WTC11 (cell line): ENCODE data around the gene MYLK. TPM values are rescaled to one million over a fixed set of nuclear protein-coding genes. Genes with fewer than 3 reads are reported as not detected.

ENCODE experiments used
- ATAC-seq: fragments of 200-7000 bp; cut with Tn5 transposase; 2 replicates; pipeline ENCODE4 v1.10.0; 2021; ENCODE audit warnings: mild to moderate bottlenecking, moderate library complexity
- CTCF ChIA-PET: fragments of 300-600 bp; sonication (Branson Sonifier 250); formaldehyde crosslinking; loops from one replicate; lab custom pipeline; 2021; ENCODE audit warnings: antibody characterized with exemption; lab: Charles Lee
- POLR2A ChIA-PET: fragments of 350-600 bp; sonication (Branson Sonifier 250); formaldehyde crosslinking; loops from one replicate; lab custom pipeline; 2021; ENCODE audit warnings: antibody characterized with exemption; lab: Charles Lee
- DNase-seq: peaks from one replicate; pipeline ENCODE4 v3.0.0; 2021; ENCODE audit warnings: low spot score
- H3K27ac Mint-ChIP-seq: 2 replicates; pipeline ENCODE4 v1.8.0; 2021; ENCODE audit warnings: mixed read lengths
- H3K27me3 Mint-ChIP-seq: 2 replicates; pipeline ENCODE4 v1.8.0; 2021; ENCODE audit warnings: low read depth, mild to moderate bottlenecking, moderate library complexity, mixed read lengths
- H3K36me3 Mint-ChIP-seq: 2 replicates; pipeline ENCODE4 v1.8.0; 2021; ENCODE audit warnings: mixed read lengths
- H3K4me1 Mint-ChIP-seq: 2 replicates; pipeline ENCODE4 v1.8.0; 2022; ENCODE audit warnings: mixed read lengths
- H3K4me3 Mint-ChIP-seq: 2 replicates; pipeline ENCODE4 v1.8.0; 2021; ENCODE audit warnings: mild to moderate bottlenecking, moderate library complexity, mixed read lengths
- H3K9me3 Mint-ChIP-seq: 2 replicates; pipeline ENCODE4 v1.8.0; 2021; ENCODE audit warnings: mixed read lengths
- E2F4 ChIP-seq: sonication (generic); formaldehyde crosslinking; IDR thresholded peaks from 2 replicates; pipeline ENCODE4 v1.8.1; 2022; ENCODE audit warnings: low read depth, mild to moderate bottlenecking, moderate library complexity, missing genetic modification reagents, borderline replicate concordance
- FOXP1 ChIP-seq: sonication (generic); formaldehyde crosslinking; IDR thresholded peaks from 2 replicates; pipeline ENCODE4 v1.8.0; 2022; ENCODE audit warnings: missing genetic modification reagents, mild to moderate bottlenecking, moderate library complexity, borderline replicate concordance
- FOXP4 ChIP-seq: sonication (generic); formaldehyde crosslinking; IDR thresholded peaks from 2 replicates; pipeline ENCODE4 v1.8.0; 2022; ENCODE audit warnings: mild to moderate bottlenecking, missing genetic modification reagents
- GABPB1 ChIP-seq: sonication (generic); formaldehyde crosslinking; IDR thresholded peaks from 2 replicates; pipeline ENCODE4 v1.8.1; 2023; ENCODE audit warnings: mild to moderate bottlenecking, missing genetic modification reagents
- MXD4 ChIP-seq: fragments of 250-450 bp; sonication (Bioruptor Pico); IDR thresholded peaks from 2 replicates; pipeline ENCODE4 v1.8.0; 2021; ENCODE audit warnings: mild to moderate bottlenecking, moderate library complexity, borderline replicate concordance
- NR1H2 ChIP-seq: sonication (generic); formaldehyde crosslinking; IDR thresholded peaks from 2 replicates; pipeline ENCODE4 v1.9.0; 2021; ENCODE audit warnings: mild to moderate bottlenecking, moderate library complexity, missing genetic modification reagents
- NR2C2 ChIP-seq: sonication (generic); formaldehyde crosslinking; IDR thresholded peaks from 2 replicates; pipeline ENCODE4 v1.8.0; 2022; ENCODE audit warnings: mild to moderate bottlenecking, missing genetic modification reagents
- OVOL2 ChIP-seq: fragments of 250-450 bp; sonication (Bioruptor Pico); IDR thresholded peaks from 2 replicates; pipeline ENCODE4 v1.9.0; 2021; ENCODE audit warnings: mild to moderate bottlenecking, borderline replicate concordance
- RELA ChIP-seq: sonication (generic); formaldehyde crosslinking; IDR thresholded peaks from 2 replicates; pipeline ENCODE4 v1.8.1; 2022; ENCODE audit warnings: missing genetic modification reagents, mild to moderate bottlenecking, borderline replicate concordance
- SMAD3 ChIP-seq: sonication (generic); formaldehyde crosslinking; IDR thresholded peaks from 2 replicates; pipeline ENCODE4 v1.8.0; 2022; ENCODE audit warnings: missing genetic modification reagents, mild to moderate bottlenecking, borderline replicate concordance
- SMAD4 ChIP-seq: sonication (generic); formaldehyde crosslinking; IDR thresholded peaks from 2 replicates; pipeline ENCODE4 v1.8.0; 2022; ENCODE audit warnings: mild to moderate bottlenecking, missing genetic modification reagents
- TP53 ChIP-seq: sonication (generic); formaldehyde crosslinking; IDR thresholded peaks from 2 replicates; pipeline ENCODE4 v1.8.1; 2023; ENCODE audit warnings: mild to moderate bottlenecking, missing genetic modification reagents
- USF2 ChIP-seq: sonication (generic); formaldehyde crosslinking; IDR thresholded peaks from 2 replicates; pipeline ENCODE4 v1.8.1; 2023; ENCODE audit warnings: mild to moderate bottlenecking, missing genetic modification reagents, moderate library complexity
- ZBTB21 ChIP-seq: sonication (generic); formaldehyde crosslinking; IDR thresholded peaks from 2 replicates; pipeline ENCODE4 v1.8.1; 2023; ENCODE audit warnings: mild to moderate bottlenecking, missing genetic modification reagents, borderline replicate concordance
- ZNF121 ChIP-seq: sonication (generic); formaldehyde crosslinking; IDR thresholded peaks from 2 replicates; pipeline ENCODE4 v1.8.0; 2023; ENCODE audit warnings: missing genetic modification reagents
- ZNF532 ChIP-seq: fragments of 250-450 bp; sonication (Bioruptor Pico); IDR thresholded peaks from 2 replicates; pipeline ENCODE4 v1.9.0; 2021; ENCODE audit warnings: mild to moderate bottlenecking, borderline replicate concordance
- ZSCAN18 ChIP-seq: fragments of 250-450 bp; sonication (Bioruptor Pico); IDR thresholded peaks from 2 replicates; pipeline ENCODE4 v2.1.2; 2022; ENCODE audit warnings: mild to moderate bottlenecking, moderate library complexity
- total RNA-seq: library from RNA; stranded (reverse); gene quantifications from 3 replicates; pipeline ENCODE4 v1.2.3, GENCODE V29; 2021

Gene MYLK
- total RNA-seq, 1 experiment from 2014 or later: 10.4 TPM

- TF ChIP-seq ZNF532 (CRISPR knock-in tag) (no peak), OVOL2 (CRISPR knock-in tag) (no peak)
Measured at GRCh38 chr3:123696808-123697207, 187.3 kb downstream of the MYLK start (continued).

GRCh38 chr3:123695731-123696640 lies 188.1 kb downstream of the MYLK start:
- Mint-ChIP-seq H3K27me3 (no peaks in the 10 kb centered on the region), H3K9me3 (no peaks in the 10 kb centered on the region), H3K4me1 (peaks cover 27% of the 10 kb centered on the region)
- no peak for ATAC-seq
- POLR2A ChIA-PET: no interaction called here
- CTCF ChIA-PET: interaction anchor here (1.3 to 7.3 kb wide), 5 partner anchors 13 to 58 kb away, joined by 3 to 62 read pairs (median 20); no protein-coding TSS in a partner anchor
- TF ChIP-seq SMAD3 (CRISPR knock-in tag): no peak
- no peak for TF ChIP-seq FOXP4 (CRISPR knock-in tag)
- TF ChIP-seq, all 79 proteins: peak for 0
- H3K27ac Mint-ChIP-seq: no peak overlapping the region; the same call in 1 of the 2 replicates
- H3K4me3 Mint-ChIP-seq: no peak overlapping the region
- no peaks in the 10 kb centered on the region for H3K36me3 Mint-ChIP-seq
- no peak for DNase-seq

- H3K27me3 Mint-ChIP-seq: no peaks in the 10 kb centered on the region
- no peaks in the 10 kb centered on the region for H3K9me3 Mint-ChIP-seq
- no peak overlapping the region for H3K27ac Mint-ChIP-seq
- H3K36me3 Mint-ChIP-seq: no peaks in the 10 kb centered on the region
- no peak overlapping the region for H3K4me3 Mint-ChIP-seq
- POLR2A ChIA-PET: no interaction called here
- no peak for DNase-seq
- ATAC-seq: no peak
- CTCF ChIA-PET: interaction anchor here (1.1 to 7.3 kb wide), 5 partner anchors 18 to 57 kb away, joined by 3 to 62 read pairs (median 20); no protein-coding TSS in a partner anchor
- H3K4me1 Mint-ChIP-seq: peaks cover 27% of the 10 kb centered on the region
- TF ChIP-seq FOXP1 (CRISPR knock-in tag) (no peak), E2F4 (CRISPR knock-in tag) (no peak), ZSCAN18 (CRISPR knock-in tag) (no peak), SMAD4 (CRISPR knock-in tag) (no peak), USF2 (CRISPR knock-in tag) (no peak), MXD4 (CRISPR knock-in tag) (no peak), TP53 (CRISPR knock-in tag) (no peak), RELA (no peak), GABPB1 (no peak), ZNF121 (no peak), ZNF532 (CRISPR knock-in tag) (no peak), ZBTB21 (CRISPR knock-in tag) (no peak), NR1H2 (CRISPR knock-in tag) (no peak), NR2C2 (CRISPR knock-in tag) (no peak)
Measured at GRCh38 chr3:123695152-123695551, 189.0 kb downstream of the MYLK start.
